AG04449 (cell line): ENCODE measurements around the gene CCNT1.
"Not testable (repeated sequence)": the region's sequence is repeated elsewhere in the genome, so short reads cannot be mapped to it uniquely, and the experiment has no call there.

Experiments
- CTCF ChIA-PET: fragments of 350-600 bp; formaldehyde crosslinking; extraction: SDS; loops from one replicate; lab custom pipeline; 2021; ENCODE audit warnings: antibody characterized with exemption; lab: Yijun Ruan, JAX
- POLR2A ChIA-PET: fragments of 400-600, 350-600 bp; formaldehyde crosslinking; extraction: SDS; loops from one replicate; lab custom pipeline; 2020; ENCODE audit warnings: antibody characterized with exemption, inconsistent platforms; lab: Yijun Ruan, JAX
- DNase-seq: peaks from one replicate; pipeline ENCODE4 v3.0.0-alpha.2; 2010; ENCODE audit warnings: low read depth, low spot score
- H3K4me3 ChIP-seq: 2 replicates; pipeline ENCODE4 v1.5.1; 2011; ENCODE audit warnings: low read depth, mild to moderate bottlenecking, control low read depth, low read length
- TF ChIP-seq, protein P1 (sequence below): IDR thresholded peaks from one replicate; pipeline ENCODE4 v1.5.1; 2011; ENCODE audit warnings: mild to moderate bottlenecking, moderate library complexity, low read length, control low read depth, inconsistent platforms; ENCODE audit not compliant: insufficient read depth; ENCODE audit errors: missing control alignments

CCNT1 gene

DNA sequence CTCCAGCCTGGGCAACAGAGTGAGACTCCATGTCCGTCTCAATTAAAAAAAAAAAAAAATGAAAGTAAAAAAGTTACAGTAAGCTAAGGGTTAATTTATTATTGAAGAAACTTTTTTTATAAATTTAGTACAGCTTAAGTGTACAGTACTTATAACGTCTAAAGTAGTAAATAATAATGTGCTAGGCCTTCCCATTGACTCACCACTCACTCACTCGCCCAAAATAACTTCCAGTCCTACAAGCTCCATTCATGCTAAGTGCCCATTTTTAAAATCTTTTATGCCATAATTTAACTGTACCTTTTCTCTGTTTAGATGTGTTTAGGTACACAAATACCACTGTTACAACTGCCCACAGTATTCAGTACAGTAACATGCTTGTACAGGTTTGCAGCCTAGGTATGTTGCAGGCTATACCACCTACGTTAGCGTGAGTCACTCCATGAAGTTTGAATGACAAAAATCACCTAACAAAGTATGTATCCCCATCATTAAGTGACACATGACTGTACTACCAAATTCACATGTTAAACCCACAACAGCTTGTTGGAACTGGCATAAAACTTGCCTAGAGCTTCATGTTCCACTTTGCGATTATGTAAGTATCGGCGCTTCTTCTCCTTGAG is 45.2 kb downstream of the CCNT1 start:
- POLR2A ChIA-PET: interaction anchor here (1.8 kb wide), 1 partner anchor 11 kb away, joined by 6 read pairs; the partner anchor contains the start of gene KANSL2
- CTCF ChIA-PET: interaction anchor here (0.9 to 1.8 kb wide), 3 partner anchors 11 to 54 kb away, joined by 3 to 5 read pairs (median 3); no protein-coding TSS in a partner anchor
- no peak overlapping the region for H3K4me3 ChIP-seq
- TF ChIP-seq, protein P1, sequence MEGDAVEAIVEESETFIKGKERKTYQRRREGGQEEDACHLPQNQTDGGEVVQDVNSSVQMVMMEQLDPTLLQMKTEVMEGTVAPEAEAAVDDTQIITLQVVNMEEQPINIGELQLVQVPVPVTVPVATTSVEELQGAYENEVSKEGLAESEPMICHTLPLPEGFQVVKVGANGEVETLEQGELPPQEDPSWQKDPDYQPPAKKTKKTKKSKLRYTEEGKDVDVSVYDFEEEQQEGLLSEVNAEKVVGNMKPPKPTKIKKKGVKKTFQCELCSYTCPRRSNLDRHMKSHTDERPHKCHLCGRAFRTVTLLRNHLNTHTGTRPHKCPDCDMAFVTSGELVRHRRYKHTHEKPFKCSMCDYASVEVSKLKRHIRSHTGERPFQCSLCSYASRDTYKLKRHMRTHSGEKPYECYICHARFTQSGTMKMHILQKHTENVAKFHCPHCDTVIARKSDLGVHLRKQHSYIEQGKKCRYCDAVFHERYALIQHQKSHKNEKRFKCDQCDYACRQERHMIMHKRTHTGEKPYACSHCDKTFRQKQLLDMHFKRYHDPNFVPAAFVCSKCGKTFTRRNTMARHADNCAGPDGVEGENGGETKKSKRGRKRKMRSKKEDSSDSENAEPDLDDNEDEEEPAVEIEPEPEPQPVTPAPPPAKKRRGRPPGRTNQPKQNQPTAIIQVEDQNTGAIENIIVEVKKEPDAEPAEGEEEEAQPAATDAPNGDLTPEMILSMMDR: no peak
- DNase-seq: no peak

DNA sequence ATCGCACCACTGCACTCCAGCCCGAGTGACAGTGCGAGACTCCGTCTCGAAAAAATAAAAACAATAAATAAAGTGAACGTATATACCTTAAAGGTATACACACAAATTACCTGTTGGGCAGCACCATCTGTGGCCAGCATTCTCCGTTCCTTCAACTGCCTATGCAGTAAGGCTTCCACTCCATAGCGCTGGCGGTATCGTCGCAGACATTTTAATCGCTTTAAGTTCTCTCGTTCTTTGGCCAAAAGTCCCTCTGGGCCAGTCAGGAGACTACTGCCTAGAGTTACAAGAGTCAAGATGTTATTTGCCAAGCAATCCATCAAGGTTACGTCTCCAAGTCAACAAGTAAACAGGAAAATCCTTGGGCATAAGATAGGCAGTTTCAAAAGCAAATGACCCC is 47.5 kb downstream of the CCNT1 start:
- CTCF ChIA-PET: no interaction called here
- TF ChIP-seq, protein P1: no peak
- no peak overlapping the region for H3K4me3 ChIP-seq
- DNase-seq: no peak
- POLR2A ChIA-PET: no interaction called here

DNA sequence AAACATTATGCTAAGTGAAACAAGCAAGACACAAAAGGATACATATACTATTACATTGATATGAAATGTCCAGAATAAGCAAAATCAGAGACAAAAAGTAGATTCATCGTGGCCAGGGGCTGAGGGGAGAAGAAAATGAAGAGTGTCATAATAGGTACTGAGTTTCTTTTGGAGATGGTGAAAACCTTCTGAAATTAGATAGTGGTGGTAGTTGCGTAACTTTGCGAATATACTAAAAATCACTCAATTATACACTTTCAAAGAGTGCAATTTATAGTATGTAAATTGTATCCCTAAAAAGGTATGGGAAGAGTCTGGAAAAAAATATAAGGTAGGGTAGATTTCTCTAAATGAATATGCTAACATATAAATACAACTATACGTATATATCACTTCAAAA is 56.6 kb downstream of the CCNT1 start:
- POLR2A ChIA-PET: no interaction called here
- TF ChIP-seq, protein P1: no peak
- H3K4me3 ChIP-seq: no peak overlapping the region
- CTCF ChIA-PET: no interaction called here
- DNase-seq: no peak

DNA sequence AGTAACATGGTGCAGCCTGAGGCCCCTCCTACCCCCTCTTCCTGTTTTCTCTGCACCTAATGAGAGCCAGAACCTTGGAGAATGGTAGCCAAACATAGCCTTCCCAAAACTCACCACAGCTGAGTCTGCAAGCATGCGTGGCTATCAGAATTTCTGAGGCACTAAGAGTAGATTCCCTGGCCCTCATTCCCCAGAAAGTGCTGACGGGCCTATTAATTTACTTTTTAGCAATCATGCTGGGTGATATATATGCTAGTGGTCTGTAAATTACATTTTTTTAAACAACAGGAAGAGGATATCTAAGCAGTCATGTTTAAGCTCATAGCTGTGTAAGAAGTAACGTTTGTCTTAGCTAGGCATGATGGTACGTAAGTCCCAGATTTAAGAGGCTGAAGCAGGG is 64.8 kb downstream of the CCNT1 start:
- H3K4me3 ChIP-seq: no peak overlapping the region
- ChIA-PET POLR2A (no interaction called here), CTCF (no interaction called here)
- no peak for DNase-seq
- TF ChIP-seq, protein P1: no peak

DNA sequence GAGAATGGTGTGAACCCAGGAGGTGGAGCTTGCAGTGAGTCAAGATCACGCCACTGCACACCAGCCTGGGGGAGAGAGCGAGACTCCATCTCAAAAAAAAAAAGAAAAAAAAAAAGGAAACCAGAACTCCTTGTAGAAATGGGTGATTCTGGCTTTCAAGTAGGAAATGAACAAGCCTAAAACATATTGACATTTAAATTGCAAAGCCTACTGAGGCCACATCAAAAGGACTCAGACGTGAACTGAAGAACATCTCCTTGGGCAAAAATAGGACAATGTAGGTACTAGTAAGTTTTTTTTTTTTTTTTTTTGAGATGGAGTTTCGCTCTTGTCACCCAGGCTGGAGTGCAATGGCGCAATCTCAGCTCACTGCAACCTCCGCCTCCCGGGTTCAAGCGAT is 71.2 kb downstream of the CCNT1 start:
- POLR2A ChIA-PET, DNase-seq, CTCF ChIA-PET, H3K4me3 ChIP-seq: not testable (repeated sequence)

DNA sequence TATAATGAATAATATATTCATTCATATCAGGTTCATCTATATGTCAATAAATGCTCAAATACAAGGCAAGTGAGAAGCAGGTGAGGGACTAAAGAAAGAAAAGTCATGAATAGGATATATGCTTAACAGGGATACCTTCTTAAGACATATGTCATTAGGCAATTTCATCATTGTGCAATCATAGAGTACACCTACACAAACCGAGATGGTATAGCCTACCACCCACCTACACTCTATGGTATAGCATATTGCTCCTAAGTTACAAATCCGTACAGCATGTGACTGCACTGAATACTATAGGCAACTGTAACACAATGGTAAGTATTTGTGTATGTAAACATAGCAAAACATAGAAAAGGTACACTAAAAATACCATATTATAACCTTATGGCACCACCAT is 73.5 kb downstream of the CCNT1 start:
- TF ChIP-seq, protein P1: no peak
- CTCF ChIA-PET: no interaction called here
- POLR2A ChIA-PET: no interaction called here
- DNase-seq: no peak
- no peak overlapping the region for H3K4me3 ChIP-seq

DNA sequence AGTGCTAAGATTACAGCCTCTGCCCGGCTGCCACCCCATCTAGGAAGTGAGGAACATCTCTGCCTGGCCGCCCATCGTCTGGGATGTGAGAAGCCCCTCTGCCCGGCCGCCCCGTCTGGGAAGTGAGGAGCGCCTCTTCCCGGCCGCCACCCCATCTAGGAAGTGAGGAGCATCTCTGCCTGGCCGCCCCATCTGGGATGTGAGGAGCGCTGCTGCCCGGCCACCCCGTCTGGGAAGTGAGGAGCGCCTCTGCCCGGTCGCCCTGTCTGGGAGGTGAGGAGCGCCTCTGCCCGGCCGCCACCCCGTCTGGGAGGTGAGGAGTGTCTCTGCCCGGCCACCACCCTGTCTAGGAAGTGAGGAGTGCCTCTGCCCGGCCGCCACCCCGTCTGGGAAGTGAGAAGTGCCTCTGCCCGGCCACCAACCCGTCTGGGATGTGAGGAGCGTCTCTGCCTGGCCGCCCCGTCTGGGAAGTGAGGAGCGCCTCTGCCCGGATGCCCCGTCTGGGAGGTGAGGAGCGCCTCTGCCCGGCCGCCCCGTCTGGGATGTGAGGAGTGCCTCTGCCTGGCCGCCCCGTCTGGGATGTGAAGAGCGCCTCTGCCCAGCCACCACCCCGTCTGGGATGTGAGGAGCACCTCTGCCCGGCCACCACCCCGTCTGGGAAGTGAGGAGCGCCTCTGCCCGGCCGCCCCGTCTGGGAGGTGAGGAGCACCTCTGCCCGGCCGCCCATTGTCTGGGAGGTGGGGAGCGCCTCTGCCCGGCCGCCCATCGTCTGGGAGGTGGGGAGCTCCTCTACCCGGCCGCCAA is 74.6 kb downstream of the CCNT1 start:
- POLR2A ChIA-PET, DNase-seq, CTCF ChIA-PET, H3K4me3 ChIP-seq: not testable (repeated sequence)
